B cell (primary cell): ENCODE data around the gene ECE2.

Experiments used
- EZH2 ChIP-seq: IDR thresholded peaks from 2 replicates; pipeline ENCODE4 v1.6.1; 2012; ENCODE audit warnings: borderline replicate concordance, low read depth, mild to moderate bottlenecking, moderate library complexity, low read length; ENCODE audit not compliant: insufficient read depth, poor library complexity, severe bottlenecking
- TF ChIP-seq, protein P1 (sequence below): fragments of 200-600 bp; IDR thresholded peaks from one replicate; pipeline ENCODE4 v1.8.0; 2022; ENCODE audit warnings: antibody characterized with exemption, mild to moderate bottlenecking

DNA sequence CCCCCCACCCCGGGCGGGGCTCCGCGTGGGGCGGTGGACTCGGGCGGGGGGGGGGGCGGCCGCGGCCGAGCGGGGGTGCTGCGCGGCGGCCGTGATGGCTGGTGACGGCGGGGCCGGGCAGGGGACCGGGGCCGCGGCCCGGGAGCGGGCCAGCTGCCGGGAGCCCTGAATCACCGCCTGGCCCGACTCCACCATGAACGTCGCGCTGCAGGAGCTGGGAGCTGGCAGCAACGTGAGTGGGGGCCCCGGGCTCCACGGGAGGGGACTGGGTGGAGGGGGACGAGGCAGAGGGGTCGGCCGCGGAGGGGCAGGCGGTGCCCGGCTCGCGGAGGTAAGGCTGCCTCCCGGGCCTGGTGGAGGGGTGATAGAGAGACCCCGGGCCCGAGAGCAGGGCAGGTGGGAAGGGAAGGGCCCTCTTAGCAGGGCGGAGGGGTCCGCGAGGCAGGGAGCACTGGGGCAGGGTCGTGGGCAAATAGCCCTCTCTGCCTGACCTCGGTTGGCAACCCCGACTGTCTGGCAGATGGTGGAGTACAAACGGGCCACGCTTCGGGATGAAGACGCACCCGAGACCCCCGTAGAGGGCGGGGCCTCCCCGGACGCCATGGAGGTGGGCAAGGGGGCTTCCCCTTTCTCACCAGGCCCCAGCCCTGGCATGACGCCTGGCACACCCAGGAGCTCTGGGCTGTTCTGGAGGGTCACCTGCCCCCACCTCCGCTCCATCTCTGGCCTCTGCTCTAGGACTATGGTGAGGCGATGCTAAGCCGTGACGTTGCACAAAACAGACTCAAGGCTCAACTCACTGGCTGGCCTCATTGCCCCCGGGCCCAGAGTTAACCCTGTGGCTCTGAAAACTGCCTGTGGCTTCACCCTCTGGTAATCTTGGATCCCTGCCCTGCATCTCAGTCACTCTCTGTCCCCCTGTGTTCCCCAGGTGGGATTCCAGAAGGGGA lies at the start of gene ECE2:
- TF ChIP-seq, protein P1, sequence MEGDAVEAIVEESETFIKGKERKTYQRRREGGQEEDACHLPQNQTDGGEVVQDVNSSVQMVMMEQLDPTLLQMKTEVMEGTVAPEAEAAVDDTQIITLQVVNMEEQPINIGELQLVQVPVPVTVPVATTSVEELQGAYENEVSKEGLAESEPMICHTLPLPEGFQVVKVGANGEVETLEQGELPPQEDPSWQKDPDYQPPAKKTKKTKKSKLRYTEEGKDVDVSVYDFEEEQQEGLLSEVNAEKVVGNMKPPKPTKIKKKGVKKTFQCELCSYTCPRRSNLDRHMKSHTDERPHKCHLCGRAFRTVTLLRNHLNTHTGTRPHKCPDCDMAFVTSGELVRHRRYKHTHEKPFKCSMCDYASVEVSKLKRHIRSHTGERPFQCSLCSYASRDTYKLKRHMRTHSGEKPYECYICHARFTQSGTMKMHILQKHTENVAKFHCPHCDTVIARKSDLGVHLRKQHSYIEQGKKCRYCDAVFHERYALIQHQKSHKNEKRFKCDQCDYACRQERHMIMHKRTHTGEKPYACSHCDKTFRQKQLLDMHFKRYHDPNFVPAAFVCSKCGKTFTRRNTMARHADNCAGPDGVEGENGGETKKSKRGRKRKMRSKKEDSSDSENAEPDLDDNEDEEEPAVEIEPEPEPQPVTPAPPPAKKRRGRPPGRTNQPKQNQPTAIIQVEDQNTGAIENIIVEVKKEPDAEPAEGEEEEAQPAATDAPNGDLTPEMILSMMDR = no peak
- TF ChIP-seq EZH2 = no peak
